NCI-H2196 (cell line): ENCODE data around the gene NCS1.

ENCODE experiments used
- DNase-seq: peaks from one replicate; lab custom pipeline; 2025; ENCODE audit not compliant: unreplicated experiment; lab: John Stamatoyannopoulos, UW

The NCS1 gene

DNA sequence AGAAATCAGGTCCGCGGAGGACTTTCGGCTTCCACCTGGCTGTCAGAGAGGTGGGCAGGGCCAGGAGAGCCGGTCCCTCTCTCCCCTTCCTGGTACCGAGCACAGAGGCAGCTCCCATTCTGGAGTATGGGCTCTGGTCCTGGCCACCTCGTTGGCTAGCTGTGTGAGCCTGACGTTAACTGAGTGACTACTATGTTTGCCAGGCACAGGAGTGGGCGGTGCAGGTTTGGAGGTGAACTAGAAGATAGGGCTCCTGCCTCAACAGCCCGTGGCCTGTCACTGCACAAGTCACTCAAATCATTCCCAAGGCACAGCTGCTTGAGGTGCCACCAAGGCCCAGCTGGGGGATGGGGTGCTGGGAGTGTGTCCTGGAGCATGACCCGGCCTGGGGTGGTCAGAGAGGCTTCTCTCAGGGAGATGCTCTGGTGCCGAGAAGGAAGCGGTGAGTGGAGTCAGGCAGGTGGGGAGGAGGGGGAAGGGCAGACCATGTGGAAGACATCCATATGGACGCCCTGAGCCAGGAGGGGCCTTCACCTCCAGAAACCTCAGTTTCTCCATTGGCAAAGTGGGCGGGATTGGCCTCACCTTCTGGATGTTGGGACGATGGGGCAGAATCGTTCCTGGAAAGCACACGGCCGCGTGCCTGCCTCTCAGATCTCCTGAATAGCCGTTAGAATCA, 39.5 kb downstream of the NCS1 start:
- DNase-seq, result no peak

DNA sequence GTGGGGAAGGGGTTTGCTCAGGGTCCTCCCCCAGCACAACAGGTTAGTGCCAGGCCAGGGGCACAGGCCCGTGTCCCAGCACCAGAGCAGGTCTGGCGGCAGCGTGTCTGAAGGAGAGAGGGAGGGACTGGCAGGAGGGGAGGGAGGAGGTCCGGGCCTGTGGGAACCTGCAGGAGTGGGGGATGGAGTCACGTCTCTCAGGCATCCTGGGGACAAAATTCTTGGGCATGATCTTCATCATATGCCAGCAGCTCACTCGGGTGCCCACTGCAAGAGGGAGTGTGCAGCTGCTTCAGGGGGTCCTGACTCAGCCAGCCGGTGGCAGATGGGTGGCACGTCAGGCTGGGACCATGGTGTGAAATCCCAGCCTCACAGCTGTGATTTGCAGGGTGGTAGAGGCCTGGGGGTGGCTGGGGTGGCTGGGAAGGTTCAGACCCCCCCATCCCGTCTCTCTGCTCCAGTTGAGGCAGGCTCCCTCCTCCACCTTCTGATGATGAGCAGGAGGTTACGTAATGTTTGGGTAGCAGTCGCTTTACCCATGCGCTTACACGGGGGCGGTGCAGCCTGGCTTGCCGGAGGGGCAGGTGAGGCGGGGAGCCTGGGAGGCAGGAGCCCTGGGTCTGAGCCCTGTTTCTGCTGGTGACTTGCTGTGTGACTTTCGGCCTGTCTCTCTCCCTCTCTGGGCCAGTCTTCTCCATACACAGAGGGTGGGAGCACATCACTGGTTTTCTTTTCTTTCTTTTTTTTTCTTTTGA, 40.5 kb downstream of the NCS1 start:
- no peak for DNase-seq

DNA sequence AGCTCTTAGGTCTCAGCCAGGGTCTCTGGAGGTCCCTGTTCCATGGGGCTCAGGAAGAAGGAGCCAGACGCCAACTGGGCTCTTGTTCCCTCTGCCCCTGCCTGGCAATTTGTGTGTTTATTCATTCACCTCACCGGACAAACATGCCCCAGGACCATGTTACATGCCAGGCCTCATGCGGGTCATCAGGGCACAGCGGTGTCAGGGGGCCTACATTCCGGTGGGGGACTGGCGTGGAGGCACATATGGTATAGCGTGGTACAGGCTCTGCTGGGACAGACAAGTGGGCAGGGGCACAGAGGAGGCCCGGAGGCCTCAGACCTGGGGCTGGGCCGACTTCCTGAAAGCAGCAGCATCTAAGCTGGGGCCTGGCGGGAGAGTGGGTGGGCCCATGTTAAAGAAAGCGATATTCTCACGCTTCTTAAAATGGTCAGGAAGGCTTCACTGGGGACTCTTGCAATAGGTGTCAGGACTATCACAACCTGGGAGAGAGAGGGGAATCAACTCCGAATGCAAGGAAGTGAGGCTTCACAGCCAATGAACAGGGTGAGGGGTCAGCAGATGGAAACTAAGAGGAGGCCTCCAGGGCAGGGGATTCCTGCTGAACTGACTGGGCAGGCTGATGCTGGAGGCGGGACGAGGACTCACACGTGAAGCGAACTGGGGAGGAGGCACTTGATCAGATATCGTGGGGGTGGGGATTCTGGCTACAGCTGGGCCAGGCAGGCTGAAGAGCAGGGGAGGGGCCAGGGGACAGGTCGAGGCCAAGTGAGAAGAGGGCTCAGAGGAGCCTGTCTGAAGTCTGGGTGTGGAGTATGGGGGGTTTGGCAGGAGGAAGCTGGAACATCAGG, 41.9 kb downstream of the NCS1 start:
- no peak for DNase-seq

DNA sequence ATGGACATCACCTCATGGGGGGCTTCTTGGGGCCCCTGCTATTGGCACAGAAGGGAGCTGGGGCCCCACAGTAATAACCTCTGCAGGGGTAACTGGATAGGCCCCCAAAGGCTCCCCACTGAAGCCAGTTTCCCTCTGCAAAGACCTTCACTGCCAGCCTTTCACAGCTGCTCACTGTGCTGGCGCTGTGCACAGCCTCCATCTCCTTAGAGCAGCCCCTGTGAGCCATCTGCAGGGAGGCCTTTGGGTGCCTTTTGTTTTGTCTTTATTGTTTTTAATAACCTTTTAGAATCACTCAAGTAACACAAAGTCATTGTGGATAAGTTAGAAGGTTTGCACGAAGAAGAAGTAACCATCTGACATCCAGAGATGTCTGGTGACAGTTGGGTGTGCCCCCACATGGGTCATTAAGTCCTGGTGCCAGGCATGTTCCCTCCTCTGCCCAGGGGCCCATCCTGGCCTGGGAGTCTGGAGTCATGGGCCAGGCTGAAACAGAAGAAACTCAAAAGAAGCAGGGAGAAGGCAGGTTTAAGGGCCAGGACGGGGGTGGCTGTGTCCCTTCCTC, 42.7 kb downstream of the NCS1 start:
- DNase-seq, result no peak

DNA sequence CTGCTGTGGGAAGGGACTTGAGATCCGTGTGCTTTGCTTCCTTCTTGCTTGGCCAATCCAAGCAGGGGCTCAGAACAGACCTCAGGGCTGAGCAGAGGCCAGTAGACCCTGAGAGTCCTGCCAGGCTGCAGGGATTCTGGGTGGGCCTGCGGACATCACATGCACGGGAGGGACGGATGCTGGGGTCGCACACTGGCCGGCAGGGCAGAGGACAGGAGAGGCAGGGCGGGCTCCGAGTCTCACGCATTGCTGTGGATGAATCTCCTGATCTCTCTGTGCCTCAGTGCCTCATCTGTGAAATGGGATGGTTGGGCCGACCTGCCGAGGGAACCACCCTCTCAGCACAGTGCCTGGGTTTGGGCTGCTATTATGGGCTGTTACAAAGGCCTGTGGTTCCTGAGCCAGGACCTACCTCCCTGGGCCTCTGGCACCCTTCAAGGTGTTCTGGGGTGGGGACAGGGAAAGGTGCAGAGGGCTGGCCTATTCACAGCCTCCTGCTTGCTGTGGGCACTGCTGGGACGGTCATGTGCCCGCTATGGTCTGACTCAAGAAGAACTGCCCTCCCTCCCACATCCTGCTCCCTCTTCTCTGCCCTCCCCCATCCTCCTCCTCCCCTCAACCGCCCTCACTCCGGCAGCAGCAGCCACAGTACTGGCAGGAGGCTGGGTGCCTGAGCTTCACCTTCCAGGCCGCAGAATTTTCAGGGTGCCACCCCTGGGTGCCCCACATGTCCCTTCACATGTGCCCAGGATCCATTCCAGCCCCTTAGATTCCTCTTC, 43.3 kb downstream of the NCS1 start:
- DNase-seq, result no peak

DNA sequence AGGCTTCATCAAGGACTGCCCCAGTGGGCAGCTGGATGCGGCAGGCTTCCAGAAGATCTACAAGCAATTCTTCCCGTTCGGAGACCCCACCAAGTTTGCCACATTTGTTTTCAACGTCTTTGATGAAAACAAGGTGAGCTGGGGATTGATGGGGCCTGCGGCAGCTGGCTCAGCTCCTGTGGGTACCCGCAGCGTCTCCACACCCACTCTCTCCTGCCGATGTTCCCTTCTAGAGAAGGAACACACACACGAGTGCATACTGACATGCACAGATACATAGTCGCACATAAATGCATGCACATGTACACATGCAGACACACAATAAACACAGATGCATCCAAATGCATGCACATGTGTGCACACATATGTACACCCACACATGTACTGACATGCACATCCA, 45.6 kb downstream of the NCS1 start:
- DNase-seq, result no peak

DNA sequence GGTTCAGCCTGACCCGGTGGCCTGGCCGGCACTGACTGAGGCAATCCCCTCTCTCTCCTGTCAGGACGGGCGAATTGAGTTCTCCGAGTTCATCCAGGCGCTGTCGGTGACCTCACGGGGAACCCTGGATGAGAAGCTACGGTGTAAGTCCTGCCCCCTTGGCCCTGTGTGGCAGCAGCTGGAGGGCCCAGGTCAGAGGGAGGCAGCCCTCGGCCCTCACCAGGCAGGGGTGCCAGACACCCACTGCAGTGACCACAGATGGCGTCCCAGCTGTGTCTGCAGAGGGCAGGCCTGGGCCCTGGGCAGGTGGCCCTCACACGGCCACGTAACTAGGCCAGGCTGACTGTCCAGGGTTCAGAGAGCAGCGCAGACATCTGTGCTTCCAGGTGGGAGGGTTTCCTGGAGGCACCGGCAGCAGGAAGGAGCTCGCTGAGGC, 47.5 kb downstream of the NCS1 start:
- no peak for DNase-seq

DNA sequence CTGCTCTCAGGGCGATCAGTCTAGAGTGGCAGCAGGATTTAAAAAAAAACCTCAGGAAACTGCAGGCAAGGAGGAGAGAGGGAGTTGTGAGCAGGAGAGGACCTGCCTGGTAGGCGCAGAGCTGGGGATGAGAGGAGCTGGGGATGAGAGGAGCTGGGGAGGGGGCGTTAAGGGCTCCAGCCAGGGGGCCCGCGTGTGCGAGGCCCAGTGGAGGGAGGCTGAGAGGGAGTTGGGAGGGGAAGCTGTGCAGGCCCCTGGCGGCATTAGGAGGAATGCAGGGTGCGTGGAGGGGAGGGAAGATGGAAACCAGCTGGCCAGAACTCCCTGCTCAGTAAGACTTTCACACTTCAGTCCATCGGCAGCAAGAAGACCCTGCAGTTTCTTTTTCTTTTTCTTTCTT, 48.1 kb downstream of the NCS1 start:
- DNase-seq, result no peak

DNA sequence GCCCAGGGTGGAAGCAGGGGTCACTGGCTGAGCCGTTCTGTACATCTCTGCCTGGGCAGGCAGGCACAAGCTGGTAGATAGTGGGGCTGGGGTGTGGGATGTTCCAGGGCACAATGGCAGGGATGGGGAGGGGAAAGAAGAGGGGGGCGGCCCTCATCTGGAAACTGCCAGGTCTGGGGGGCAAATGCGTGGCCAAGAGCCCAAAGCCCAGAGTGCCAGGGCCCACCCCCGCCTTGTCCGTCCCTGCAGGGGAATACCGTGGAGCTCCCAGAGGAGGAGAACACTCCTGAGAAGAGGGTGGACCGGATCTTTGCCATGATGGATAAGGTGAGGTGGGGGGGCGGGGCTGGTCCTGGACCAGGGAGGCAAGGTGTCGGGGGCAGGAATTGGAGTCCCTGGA, 50.6 kb downstream of the NCS1 start:
- no peak for DNase-seq

DNA sequence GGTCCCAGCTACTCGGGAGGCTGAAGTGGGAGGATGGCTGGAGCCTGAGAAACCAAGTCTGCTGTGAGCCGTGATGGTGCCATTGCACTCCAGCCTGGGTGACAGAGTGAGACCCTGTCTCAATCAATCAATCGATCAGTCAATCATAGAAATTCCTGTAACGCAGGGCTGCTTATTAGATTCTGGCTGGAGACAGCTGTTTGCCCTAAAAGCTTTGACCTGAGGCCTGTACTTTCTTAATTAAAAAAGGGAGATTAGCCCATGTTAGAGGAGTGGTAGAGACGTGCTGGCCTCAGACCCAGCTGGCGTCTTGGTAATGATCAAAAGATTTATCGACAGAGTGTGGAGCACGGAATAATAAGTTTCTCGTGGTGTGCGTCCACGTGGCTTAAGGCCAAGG, 52.9 kb downstream of the NCS1 start:
- DNase-seq, result no peak

DNA sequence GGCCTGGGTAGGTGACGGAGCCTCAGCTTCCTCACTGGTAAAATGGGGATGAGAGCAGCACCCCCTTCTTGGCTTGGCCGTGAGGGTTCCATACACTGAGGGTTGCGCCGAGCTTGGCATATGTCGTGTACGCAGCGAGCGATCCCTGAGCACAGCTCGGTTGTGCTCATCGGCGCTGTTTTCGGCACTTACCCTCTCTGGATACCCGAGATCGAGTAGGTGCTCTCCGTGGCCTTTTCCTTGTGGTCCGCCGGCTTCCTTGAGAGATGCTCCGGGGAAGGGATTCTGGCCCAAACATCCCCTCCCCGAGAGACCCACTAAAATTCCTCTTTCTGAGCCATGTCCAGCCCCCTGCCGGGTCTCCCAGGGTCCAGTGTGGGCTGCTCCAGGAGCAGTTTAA, 53.4 kb downstream of the NCS1 start:
- no peak for DNase-seq

DNA sequence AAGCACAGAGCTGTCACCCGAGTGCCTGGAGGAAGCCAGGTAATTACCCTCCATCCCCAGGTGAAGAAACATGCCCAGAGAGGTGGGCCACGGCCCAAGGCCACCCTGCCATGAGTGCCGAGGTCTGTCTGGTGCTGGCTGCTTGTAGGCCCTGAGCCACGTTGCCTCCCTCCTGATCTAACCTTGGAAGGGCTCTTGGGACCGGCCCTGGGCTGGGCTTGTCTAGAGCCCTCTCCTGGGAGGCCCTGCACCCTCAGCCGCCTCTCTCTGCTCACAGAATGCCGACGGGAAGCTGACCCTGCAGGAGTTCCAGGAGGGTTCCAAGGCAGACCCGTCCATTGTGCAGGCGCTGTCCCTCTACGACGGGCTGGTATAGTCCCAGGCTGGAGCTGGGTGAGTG, 53.9 kb downstream of the NCS1 start:
- no peak for DNase-seq

DNA sequence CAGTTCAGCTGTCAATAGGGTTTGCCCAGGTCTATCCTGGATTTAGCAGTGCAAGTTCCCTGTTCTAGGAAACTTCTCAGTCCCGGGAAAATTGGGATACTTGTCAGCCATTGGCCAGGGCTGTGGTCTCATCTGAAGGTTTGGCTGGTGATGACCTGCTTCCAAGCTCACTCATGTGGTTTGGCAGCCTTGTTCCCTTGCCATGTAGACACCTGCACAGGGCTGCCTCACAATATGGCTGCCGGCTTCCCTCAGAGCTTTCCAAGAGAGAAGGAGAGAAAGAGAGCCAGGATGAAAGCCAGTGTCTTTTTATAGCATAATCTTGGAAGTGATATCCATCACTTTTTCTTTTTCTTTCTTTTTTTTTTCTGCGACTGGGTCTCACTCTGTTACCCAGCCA, 55.6 kb downstream of the NCS1 start:
- DNase-seq, result no peak

DNA sequence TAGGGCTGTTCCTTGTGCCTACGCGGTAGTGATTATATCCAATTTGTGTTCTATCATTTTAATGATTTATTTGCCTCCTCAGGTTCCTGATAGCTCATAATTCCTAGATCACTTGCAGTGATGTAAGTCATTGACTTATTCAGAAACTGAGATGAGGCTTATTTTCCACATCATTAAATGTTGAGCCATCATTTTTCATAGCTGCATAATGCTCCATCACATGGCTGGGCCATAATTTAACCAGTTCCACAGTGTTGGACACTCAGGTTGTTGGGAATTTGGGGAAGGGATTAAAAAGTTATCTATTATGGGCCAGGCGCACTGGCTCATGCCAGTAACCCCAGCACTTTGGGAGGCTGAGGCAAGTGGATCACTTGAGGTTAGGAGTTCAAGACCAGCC, 57.6 kb downstream of the NCS1 start:
- no peak for DNase-seq

DNA sequence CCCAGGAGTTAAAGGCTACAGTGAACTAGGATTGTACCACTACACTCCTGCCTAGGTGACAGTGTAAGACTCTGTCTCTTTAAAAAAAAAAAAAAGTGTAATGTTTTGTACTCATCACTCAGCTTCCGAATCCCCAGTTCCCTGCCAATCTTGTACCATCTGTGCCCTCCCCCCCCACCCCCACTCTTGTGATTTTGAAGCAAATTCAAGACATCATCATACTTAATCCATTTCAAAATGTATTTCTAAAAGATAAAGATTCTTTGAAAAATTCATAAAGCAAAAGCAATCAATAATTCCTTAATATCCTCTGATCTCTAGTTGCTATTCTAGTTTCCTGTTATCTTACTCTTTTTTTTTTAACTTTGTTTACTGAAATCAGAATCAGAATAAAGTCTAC, 58.4 kb downstream of the NCS1 start:
- no peak for DNase-seq

DNA sequence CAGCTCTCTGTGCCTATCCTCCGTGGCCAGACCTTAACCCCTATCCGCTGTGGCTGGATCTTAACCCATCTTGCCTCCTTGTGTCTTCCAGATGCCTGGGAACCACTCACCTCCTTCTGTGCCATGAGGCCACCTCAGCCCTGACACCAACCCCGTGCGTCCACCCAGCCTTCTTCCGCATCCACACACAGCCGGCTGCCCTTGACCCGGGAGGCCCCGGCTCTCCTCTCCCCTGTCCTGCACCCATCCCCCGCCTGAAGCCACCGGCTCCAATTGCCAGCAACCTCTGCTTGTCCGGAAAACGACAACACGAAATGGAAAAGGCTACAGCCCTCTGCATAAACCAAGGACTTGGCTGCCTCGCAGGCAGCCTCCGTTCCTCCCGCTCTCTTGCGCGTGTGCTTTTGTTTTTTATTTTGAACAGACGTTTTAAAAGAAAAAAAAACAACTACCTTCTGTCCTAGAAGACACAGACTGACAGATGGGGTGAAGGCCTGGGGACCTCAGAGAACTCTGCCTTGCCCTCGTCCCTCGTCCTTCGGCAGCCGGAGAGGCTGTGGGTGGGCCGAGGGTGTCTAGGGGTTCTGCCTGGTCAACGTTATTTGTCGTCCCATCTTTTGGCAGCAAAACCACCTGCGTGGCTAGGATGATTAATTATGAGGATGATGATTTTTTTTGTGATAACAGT, 60.8 kb downstream of the NCS1 start:
- DNase-seq, result no peak

DNA sequence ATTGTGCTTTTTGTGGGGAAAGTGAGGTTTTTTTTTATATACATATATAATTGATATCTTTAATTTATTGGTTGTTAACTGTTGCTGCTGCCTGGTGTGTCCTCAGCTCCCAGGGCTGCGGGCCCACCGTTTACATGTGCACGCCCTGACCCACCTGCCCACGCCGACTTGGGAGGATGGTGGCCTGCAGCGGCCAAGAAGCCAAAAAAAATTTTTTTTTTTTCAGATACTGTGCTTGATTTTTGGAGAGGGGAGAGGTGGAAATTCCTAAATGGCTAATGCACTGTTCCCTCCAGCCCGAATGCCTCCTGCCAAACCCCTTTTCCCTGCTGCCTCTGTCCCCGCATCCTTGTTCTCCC, 61.4 kb downstream of the NCS1 start:
- no peak for DNase-seq

DNA sequence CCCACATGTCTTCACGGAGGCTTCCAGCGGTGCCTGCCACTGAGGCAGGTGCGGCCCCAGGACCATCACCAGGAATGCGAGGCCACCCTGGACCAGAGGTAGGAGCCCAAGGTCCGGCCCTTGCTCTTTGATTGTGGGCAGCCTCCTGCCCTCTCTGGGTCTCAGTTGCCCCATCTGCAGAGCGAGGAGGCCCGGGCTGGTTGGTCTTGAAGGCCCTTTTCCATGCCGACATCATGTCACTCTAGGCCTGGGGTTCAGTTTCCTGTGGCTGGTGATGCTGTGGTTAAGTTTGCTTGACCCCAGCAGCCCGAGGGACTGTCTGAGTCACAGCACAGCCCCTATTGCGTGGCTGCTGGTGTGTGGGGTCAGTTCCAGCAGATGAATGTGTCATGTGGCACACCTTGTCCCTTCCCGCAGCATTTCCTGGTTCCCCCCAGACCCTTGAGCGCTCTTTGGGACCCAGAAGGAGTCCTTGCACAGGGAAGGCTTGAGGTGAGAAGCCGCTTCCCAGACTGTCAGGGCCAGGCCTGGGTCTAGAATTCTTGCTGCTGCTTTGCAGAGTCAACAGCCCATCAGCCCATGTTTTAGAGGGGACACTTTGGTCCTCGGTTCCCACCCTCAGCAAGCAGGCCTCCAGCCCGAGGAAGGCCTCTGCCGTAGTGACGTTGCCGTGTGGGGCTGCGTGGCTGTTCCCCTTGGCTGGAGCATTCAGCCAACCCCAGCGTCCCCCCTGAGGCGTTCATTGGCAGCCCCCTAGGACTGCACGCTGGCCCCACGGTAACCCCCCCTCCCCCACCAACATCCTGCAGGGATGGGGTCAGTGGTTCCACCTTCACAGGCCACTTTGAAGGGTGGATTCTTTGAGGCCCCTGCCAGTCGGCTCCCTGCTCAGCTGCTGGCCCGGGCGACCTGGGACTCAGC, 62.4 kb downstream of the NCS1 start:
- DNase-seq, result no peak
